Raji (cell line): ENCODE data around the gene NEUROD6.

Experiments used
- POLR2A ChIP-seq: IDR thresholded peaks from 2 replicates; pipeline ENCODE4 v1.6.1; 2011; ENCODE audit warnings: low read depth, low read length, control low read depth; ENCODE audit not compliant: insufficient read depth

Gene NEUROD6

GRCh38 chr7:31340051-31340450, 475 bp downstream of the NEUROD6 start:
- TF ChIP-seq POLR2A: no peak

GRCh38 chr7:31338706-31339105, 1.8 kb downstream of the NEUROD6 start:
- no peak for TF ChIP-seq POLR2A

GRCh38 chr7:31337002-31337565, 3.4 kb downstream of the NEUROD6 start:
- no peak for TF ChIP-seq POLR2A

- TF ChIP-seq POLR2A: no peak
Observed at GRCh38 chr7:31336202-31337001, 4.1 kb downstream of the NEUROD6 start.

GRCh38 chr7:31335884-31336201, 4.7 kb downstream of the NEUROD6 start:
- no peak for TF ChIP-seq POLR2A

- no peak for TF ChIP-seq POLR2A
Observed at GRCh38 chr7:31335161-31335856, 5.2 kb downstream of the NEUROD6 start.

- TF ChIP-seq POLR2A: no peak
Observed at GRCh38 chr7:31333291-31333690, 7.2 kb downstream of the NEUROD6 start.

- TF ChIP-seq POLR2A: no peak
Observed at GRCh38 chr7:31327071-31327470, 13.5 kb downstream of the NEUROD6 start.

- TF ChIP-seq POLR2A: no peak
Observed at GRCh38 chr7:31326416-31326815, 14.1 kb downstream of the NEUROD6 start.

- no peak for TF ChIP-seq POLR2A
Observed at GRCh38 chr7:31323101-31323500, 17.4 kb downstream of the NEUROD6 start.

- no peak for TF ChIP-seq POLR2A
Observed at GRCh38 chr7:31320675-31321074, 19.9 kb downstream of the NEUROD6 start.

- TF ChIP-seq POLR2A: no peak
Observed at GRCh38 chr7:31318313-31318712, 22.2 kb downstream of the NEUROD6 start.

GRCh38 chr7:31316876-31317275, 23.6 kb downstream of the NEUROD6 start:
- TF ChIP-seq POLR2A: no peak

GRCh38 chr7:31315758-31316157, 24.8 kb downstream of the NEUROD6 start:
- TF ChIP-seq POLR2A: no peak

- no peak for TF ChIP-seq POLR2A
Observed at GRCh38 chr7:31314781-31315180, 25.7 kb downstream of the NEUROD6 start.

- TF ChIP-seq POLR2A: no peak
Observed at GRCh38 chr7:31312889-31313288, 27.6 kb downstream of the NEUROD6 start.
